HEK293 (cell line): ENCODE results near the gene ENTPD8.

Source experiments
- CTCF ChIA-PET: fragments of 350-600 bp; formaldehyde crosslinking; extraction: SDS; loops from one replicate; lab custom pipeline; 2021; ENCODE audit warnings: antibody characterized with exemption; lab: Yijun Ruan, JAX
- POLR2A ChIA-PET: fragments of 300-600 bp; formaldehyde crosslinking; extraction: SDS; loops from one replicate; lab custom pipeline; 2020; ENCODE audit warnings: antibody characterized with exemption, inconsistent platforms; lab: Yijun Ruan, JAX
- H3K27ac ChIP-seq: fragments of 200-500 bp; sonication (Bioruptor generic); 2 replicates; pipeline ENCODE4 v1.5.1; 2014; ENCODE audit warnings: low read depth, low read length, control low read depth, inconsistent platforms; ENCODE audit errors: extremely low read depth
- H3K36me3 ChIP-seq, 2 experiments: fragments of 200-500 bp in 1 of 2; sonication (Bioruptor generic) in 1 of 2; 1 replicate in 1 of 2; 2 replicates in 1 of 2; pipeline ENCODE4 v1.5.1; 2014 to 2017; ENCODE audit warnings: inconsistent platforms in 2 of 2, low read length in 2 of 2; ENCODE audit not compliant: control insufficient read depth in 2 of 2, insufficient read depth in 1 of 2
- H3K4me1 ChIP-seq: fragments of 200-500 bp; sonication (Bioruptor generic); 2 replicates; pipeline ENCODE4 v1.5.1; 2014; ENCODE audit warnings: mild to moderate bottlenecking, low read length, inconsistent platforms; ENCODE audit not compliant: control insufficient read depth, insufficient read depth
- H3K4me3 ChIP-seq: 2 replicates; pipeline ENCODE4 v1.5.1; 2011; ENCODE audit warnings: low read depth, mild to moderate bottlenecking, control low read depth, low read length, moderate library complexity
- H3K9me3 ChIP-seq: fragments of 200-500 bp; sonication (Bioruptor generic); 2 replicates; pipeline ENCODE4 v1.5.1; 2014; ENCODE audit warnings: low read depth, low read length, inconsistent platforms; ENCODE audit not compliant: control insufficient read depth, insufficient read depth
- ELK4 ChIP-seq: IDR thresholded peaks from 2 replicates; pipeline ENCODE4 v1.6.1; 2011; ENCODE audit warnings: mild to moderate bottlenecking, low read depth, low read length, borderline replicate concordance
- GFI1B ChIP-seq: fragments of 450-650 bp; formaldehyde crosslinking; IDR thresholded peaks from 2 replicates; pipeline ENCODE4 v1.5.1; 2016; ENCODE audit warnings: missing biosample characterization, missing genetic modification characterization
- GLIS2 ChIP-seq: fragments of 450-650 bp; formaldehyde crosslinking; IDR thresholded peaks from 2 replicates; pipeline ENCODE4 v1.5.1; 2016; ENCODE audit warnings: missing biosample characterization, missing genetic modification characterization
- IKZF3 ChIP-seq: fragments of 450-650 bp; IDR thresholded peaks from 2 replicates; pipeline ENCODE4 v1.5.0; 2018; ENCODE audit warnings: missing biosample characterization, mild to moderate bottlenecking, missing genetic modification characterization, moderate library complexity
- KLF1 ChIP-seq: fragments of 450-650 bp; formaldehyde crosslinking; IDR thresholded peaks from 2 replicates; pipeline ENCODE4 v1.5.1; 2016; ENCODE audit warnings: missing biosample characterization, missing genetic modification characterization
- KLF8 ChIP-seq: fragments of 450-650 bp; formaldehyde crosslinking; IDR thresholded peaks from 2 replicates; pipeline ENCODE4 v1.5.1; 2016; ENCODE audit warnings: missing biosample characterization, missing genetic modification characterization
- MEIS1 ChIP-seq: sonication (generic); formaldehyde crosslinking; IDR thresholded peaks from 2 replicates; pipeline ENCODE4 v1.8.1; 2022; ENCODE audit warnings: missing genetic modification reagents, mild to moderate bottlenecking, borderline replicate concordance
- MZF1 ChIP-seq: fragments of 450-650 bp; formaldehyde crosslinking; IDR thresholded peaks from 2 replicates; pipeline ENCODE4 v1.5.1; 2017; ENCODE audit warnings: missing biosample characterization, missing genetic modification characterization, borderline replicate concordance
- SALL2 ChIP-seq: fragments of 450-650 bp; formaldehyde crosslinking; IDR thresholded peaks from 2 replicates; pipeline ENCODE4 v1.5.0; 2017; ENCODE audit warnings: missing biosample characterization, mild to moderate bottlenecking, missing genetic modification characterization, borderline replicate concordance
- SP7 ChIP-seq: fragments of 450-650 bp; formaldehyde crosslinking; IDR thresholded peaks from 2 replicates; pipeline ENCODE4 v1.5.1; 2016; ENCODE audit warnings: missing biosample characterization, missing genetic modification characterization
- ZFHX2 ChIP-seq: fragments of 450-650 bp; formaldehyde crosslinking; conservative IDR thresholded peaks from 2 replicates; pipeline ENCODE4 v1.5.1; 2016; ENCODE audit warnings: missing biosample characterization, missing genetic modification characterization
- ZFP41 ChIP-seq: fragments of 450-650 bp; formaldehyde crosslinking; IDR thresholded peaks from 2 replicates; pipeline ENCODE4 v1.5.1; 2016; ENCODE audit warnings: missing biosample characterization, missing genetic modification characterization, borderline replicate concordance
- ZIC2 ChIP-seq: fragments of 450-650 bp; formaldehyde crosslinking; IDR thresholded peaks from 2 replicates; pipeline ENCODE4 v1.5.1; 2016; ENCODE audit warnings: missing biosample characterization, missing genetic modification characterization
- ZNF10 ChIP-seq: fragments of 450-650 bp; formaldehyde crosslinking; IDR thresholded peaks from 2 replicates; pipeline ENCODE4 v1.5.1; 2017; ENCODE audit warnings: missing biosample characterization, missing genetic modification characterization
- ZNF248 ChIP-seq: fragments of 450-650 bp; formaldehyde crosslinking; IDR thresholded peaks from 2 replicates; pipeline ENCODE4 v1.5.1; 2017; ENCODE audit warnings: missing biosample characterization, missing genetic modification characterization
- ZNF394 ChIP-seq: fragments of 450-650 bp; formaldehyde crosslinking; IDR thresholded peaks from 2 replicates; pipeline ENCODE4 v1.5.1; 2016; ENCODE audit warnings: missing biosample characterization, missing genetic modification characterization, mild to moderate bottlenecking, moderate library complexity, borderline replicate concordance
- ZNF555 ChIP-seq: fragments of 450-650 bp; formaldehyde crosslinking; conservative IDR thresholded peaks from 2 replicates; pipeline ENCODE4 v1.5.1; 2017; ENCODE audit warnings: missing biosample characterization, mild to moderate bottlenecking, missing genetic modification characterization, inconsistent platforms
- ZNF664 ChIP-seq: fragments of 450-650 bp; formaldehyde crosslinking; IDR thresholded peaks from 2 replicates; pipeline ENCODE4 v1.5.1; 2016; ENCODE audit warnings: missing biosample characterization, missing genetic modification characterization
- ZNF670 ChIP-seq: fragments of 450-650 bp; formaldehyde crosslinking; IDR thresholded peaks from 2 replicates; pipeline ENCODE4 v1.5.1; 2016; ENCODE audit warnings: missing biosample characterization, missing genetic modification characterization, low read depth
- ZNF76 ChIP-seq: fragments of 450-650 bp; formaldehyde crosslinking; IDR thresholded peaks from 2 replicates; pipeline ENCODE4; 2016; ENCODE audit warnings: low read depth, missing biosample characterization, missing genetic modification characterization, borderline replicate concordance
- ZNF791 ChIP-seq: fragments of 450-650 bp; formaldehyde crosslinking; IDR thresholded peaks from 2 replicates; pipeline ENCODE4 v1.5.1; 2016; ENCODE audit warnings: missing biosample characterization, missing genetic modification characterization
- TF ChIP-seq, protein P1 (sequence below): fragments of 450-650 bp; formaldehyde crosslinking; IDR thresholded peaks from 2 replicates; pipeline ENCODE4 v1.5.1; 2016; ENCODE audit warnings: missing biosample characterization, missing genetic modification characterization
- TF ChIP-seq, protein P2 (sequence below): fragments of 450-650 bp; formaldehyde crosslinking; IDR thresholded peaks from 2 replicates; pipeline ENCODE4 v1.5.1; 2016; ENCODE audit warnings: missing biosample characterization, missing genetic modification characterization

The ENTPD8 gene

DNA sequence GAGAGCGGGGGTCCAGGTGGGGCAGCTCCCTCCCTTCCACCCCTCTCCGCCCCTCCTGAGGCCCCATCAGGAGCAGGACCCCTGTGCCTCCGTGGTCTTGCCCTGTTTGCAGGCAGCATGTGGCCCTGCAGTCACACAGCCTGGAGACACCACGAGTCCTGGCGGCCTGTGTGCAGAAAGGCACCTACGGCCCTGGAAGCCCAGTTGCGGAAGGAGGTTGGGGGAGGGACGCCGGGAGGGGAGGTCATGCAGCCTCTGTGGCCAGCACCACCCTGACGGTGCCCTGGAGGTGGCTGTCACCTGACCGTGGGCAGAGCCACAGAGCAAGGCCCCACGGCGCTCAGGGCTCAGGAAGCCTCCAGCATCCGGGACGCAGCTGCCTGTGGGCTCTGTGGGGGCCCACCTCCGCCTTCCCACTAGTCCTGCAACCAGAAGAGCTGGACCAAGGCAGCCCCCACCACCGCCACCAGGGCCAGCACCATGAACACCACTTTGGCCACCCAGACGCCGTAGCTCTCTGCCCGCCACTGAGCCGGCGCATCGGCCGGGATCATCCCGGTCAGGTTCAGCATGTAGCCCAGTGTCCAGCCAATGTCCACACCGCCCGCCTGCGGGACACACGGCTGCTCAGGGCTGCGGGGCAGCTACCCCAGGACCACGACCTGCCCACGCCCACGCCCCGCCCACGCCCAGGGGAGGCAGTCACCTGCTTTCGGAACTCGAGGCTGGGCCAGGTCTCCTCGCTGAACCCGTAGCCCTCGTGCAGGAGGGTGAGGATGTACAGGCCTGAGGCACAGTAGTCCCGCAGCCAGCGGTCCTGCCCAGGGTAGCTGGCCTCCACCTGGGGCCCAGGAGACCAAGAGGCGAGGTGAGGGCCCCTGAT lies 6.4 kb downstream of the ENTPD8 start (continued):
- peak; percentile 81; the same call in 1 of the 2 replicates for TF ChIP-seq KLF8
- TF ChIP-seq MEIS1 (CRISPR knock-in tag), result no peak
- no peak for TF ChIP-seq ZNF248 (tag by site-specific recombination)
- no peak for TF ChIP-seq ZNF76
- TF ChIP-seq ZNF791, result no peak
- peak; percentile 32; the same call in 1 of the 2 replicates for TF ChIP-seq GLIS2
- no peak for TF ChIP-seq ZFP41 (tag by site-specific recombination)
- no peak for TF ChIP-seq ZIC2
- TF ChIP-seq KLF1, result peak; percentile 51; the same call in 1 of the 2 replicates
- TF ChIP-seq, protein P1, sequence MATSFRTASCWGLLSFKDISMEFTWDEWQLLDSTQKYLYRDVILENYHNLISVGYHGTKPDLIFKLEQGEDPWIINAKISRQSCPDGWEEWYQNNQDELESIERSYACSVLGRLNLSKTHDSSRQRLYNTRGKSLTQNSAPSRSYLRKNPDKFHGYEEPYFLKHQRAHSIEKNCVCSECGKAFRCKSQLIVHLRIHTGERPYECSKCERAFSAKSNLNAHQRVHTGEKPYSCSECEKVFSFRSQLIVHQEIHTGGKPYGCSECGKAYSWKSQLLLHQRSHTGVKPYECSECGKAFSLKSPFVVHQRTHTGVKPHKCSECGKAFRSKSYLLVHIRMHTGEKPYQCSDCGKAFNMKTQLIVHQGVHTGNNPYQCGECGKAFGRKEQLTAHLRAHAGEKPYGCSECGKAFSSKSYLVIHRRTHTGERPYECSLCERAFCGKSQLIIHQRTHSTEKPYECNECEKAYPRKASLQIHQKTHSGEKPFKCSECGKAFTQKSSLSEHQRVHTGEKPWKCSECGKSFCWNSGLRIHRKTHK (tag by site-specific recombination), result no peak
- no peak for TF ChIP-seq GFI1B (tag by site-specific recombination)
- no peak for TF ChIP-seq MZF1
- no peak for TF ChIP-seq ELK4

- no peaks in the 10 kb centered on the region for H3K4me1 ChIP-seq
- H3K27ac ChIP-seq, result no peak overlapping the region
- POLR2A ChIA-PET, result interaction anchor here (1.2 kb wide), 1 partner anchor 11 kb away, joined by 5 read pairs; the partner anchor contains the start of genes EXD3 and NOXA1
- TF ChIP-seq ZNF670, result no peak
- TF ChIP-seq KLF8, result 0 out of 2 replicates have a peak, but pooled peaks have one; percentile 4
- TF ChIP-seq, all 188 proteins: peak for 1
- H3K36me3 ChIP-seq, result no peaks in the 10 kb centered on the region
- H3K9me3 ChIP-seq, result no peaks in the 10 kb centered on the region
- CTCF ChIA-PET, result no interaction called here
- H3K4me3 ChIP-seq, result no peak overlapping the region
These were observed 7.2 kb downstream of the ENTPD8 start for GRCh38 chr9:137433916-137434431.

GRCh38 chr9:137433349-137433915 lies 7.7 kb downstream of the ENTPD8 start:
- CTCF ChIA-PET, result no interaction called here
- no peaks in the 10 kb centered on the region for H3K9me3 ChIP-seq
- H3K36me3 ChIP-seq, result no peaks in the 10 kb centered on the region
- POLR2A ChIA-PET, result interaction anchor here (1.2 kb wide), 1 partner anchor 11 kb away, joined by 5 read pairs; the partner anchor contains the start of genes EXD3 and NOXA1
- H3K27ac ChIP-seq, result no peak overlapping the region
- H3K4me1 ChIP-seq, result no peaks in the 10 kb centered on the region
- H3K4me3 ChIP-seq, result no peak overlapping the region
- no peak for TF ChIP-seq IKZF3 (tag by site-specific recombination)
- TF ChIP-seq ZFHX2 (tag by site-specific recombination), result no peak
- TF ChIP-seq KLF8, result peak; percentile 10; the same call in 1 of the 2 replicates
- TF ChIP-seq, protein P2, sequence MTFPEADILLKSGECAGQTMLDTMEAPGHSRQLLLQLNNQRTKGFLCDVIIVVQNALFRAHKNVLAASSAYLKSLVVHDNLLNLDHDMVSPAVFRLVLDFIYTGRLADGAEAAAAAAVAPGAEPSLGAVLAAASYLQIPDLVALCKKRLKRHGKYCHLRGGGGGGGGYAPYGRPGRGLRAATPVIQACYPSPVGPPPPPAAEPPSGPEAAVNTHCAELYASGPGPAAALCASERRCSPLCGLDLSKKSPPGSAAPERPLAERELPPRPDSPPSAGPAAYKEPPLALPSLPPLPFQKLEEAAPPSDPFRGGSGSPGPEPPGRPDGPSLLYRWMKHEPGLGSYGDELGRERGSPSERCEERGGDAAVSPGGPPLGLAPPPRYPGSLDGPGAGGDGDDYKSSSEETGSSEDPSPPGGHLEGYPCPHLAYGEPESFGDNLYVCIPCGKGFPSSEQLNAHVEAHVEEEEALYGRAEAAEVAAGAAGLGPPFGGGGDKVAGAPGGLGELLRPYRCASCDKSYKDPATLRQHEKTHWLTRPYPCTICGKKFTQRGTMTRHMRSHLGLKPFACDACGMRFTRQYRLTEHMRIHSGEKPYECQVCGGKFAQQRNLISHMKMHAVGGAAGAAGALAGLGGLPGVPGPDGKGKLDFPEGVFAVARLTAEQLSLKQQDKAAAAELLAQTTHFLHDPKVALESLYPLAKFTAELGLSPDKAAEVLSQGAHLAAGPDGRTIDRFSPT (tag by site-specific recombination), result peak; percentile 10; the same call in 1 of the 2 replicates
- no peak for TF ChIP-seq ZNF394 (tag by site-specific recombination)
- TF ChIP-seq SP7, result no peak
- no peak for TF ChIP-seq ZNF10 (tag by site-specific recombination)
- TF ChIP-seq ZNF555 (tag by site-specific recombination), result no peak
- no peak for TF ChIP-seq SALL2 (tag by site-specific recombination)
- no peak for TF ChIP-seq ZNF664 (tag by site-specific recombination)
